HG03139 (cell line): Measurements from ENCODE around the gene CLDND2.

Experiments used
- ATAC-seq: cut with Tn5 transposase; IDR thresholded peaks from one replicate; pipeline ENCODE4 v1.9.1; 2021; ENCODE audit not compliant: unreplicated experiment

The CLDND2 gene

DNA sequence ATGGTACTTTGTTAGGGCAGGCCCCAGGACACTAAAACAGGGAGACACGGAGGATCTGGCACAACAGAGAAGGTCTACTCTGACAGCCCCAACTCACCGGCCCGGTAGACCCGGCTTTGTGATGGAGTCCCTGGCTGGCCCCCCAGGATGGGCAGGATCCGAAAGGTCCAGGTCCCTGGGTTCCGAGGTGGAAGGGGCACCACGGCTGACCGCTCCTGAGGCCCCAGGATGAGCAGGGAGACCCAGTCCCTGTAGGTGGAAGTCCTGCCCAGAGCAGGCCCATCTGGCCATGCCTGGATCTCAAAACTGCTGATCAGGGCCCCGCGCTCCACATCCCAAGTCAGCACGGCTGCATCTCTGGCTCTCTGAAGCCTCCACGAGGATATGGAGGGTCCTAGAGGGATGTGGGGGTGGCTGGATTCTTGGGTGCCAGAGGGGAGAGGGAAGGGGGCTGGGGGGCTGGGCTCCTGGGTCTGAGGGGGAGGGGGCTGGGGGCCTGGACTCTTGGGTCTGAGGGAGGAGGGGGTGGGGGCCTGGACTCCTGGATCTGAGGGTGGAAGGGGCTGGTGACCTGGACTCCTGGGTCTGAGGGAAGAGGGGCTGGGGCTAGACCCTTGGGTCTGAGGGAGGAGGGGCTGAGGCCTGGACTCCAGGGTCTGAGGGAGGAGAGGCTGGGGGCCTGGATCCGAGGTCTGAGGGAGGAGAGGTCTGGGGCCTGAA is 31.5 kb downstream of the CLDND2 start:
- no peak for ATAC-seq

DNA sequence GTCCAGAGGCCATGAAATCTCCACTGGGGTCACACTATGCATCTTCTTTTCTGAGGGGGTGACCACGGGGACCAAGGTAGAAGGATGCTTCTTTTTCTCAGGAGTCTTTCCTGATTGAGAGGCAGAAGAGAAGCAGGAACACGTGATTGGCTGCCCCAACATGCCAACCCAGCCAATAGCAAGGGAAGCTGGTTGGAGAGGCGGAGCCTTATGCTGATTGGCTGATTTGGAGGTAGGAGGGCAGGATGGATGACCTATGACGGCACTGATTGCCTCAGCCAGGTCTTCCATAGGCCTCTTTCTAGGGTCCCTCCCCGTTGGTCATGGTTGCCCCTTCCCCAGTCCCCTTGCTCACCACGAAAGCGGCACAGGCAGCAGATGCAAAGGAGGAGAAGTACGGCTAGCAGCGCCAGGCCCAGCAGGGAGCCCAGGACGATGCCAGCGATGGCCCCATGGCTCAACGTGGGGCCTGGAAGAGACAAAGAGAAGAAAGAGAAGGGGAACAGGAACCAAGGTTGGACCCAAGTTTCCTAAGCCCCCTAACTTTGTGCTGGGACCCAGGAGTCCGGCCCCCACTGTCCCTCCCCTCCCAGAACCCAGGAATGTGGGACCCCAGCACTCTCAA is 34.9 kb downstream of the CLDND2 start:
- no peak for ATAC-seq

DNA sequence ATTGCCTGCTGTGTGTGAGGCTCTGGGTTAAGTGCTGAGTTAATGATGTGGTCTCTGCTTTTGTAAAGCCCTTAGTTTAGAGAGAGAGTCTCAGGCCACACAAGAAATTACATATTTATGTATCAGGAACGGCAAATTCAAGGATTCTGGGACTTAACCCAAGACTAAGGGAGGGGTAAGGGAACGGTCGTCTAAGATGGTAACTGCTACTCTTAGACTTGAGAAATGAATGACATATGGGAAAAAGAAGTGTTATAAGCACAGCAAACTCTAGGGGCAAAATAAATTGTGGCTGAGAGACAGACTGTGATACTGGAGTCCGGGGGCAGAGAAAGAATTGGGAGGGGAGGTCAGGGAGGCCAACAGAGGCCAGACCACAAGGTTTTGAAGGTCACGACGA is 37.1 kb downstream of the CLDND2 start:
- ATAC-seq = no peak

DNA sequence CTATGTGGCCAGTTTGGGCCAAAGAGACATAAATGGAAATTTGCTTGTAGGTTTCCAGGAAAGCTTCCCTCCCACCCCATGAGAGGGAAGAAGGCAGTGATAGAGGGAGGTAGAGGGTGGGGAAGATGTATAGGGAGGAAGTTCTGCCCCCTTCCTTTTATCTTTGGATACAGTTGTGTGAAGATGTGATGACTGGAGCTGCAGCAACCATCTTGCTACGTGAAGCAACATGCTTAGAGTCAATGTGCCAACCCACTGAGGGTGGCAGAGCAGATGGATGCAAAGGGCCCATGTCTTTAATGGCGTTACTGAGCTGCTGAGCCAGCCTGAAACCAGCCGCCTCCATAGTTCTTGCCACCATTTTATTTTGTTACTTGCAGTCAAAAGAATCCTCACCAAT is 37.6 kb downstream of the CLDND2 start:
- ATAC-seq = no peak

DNA sequence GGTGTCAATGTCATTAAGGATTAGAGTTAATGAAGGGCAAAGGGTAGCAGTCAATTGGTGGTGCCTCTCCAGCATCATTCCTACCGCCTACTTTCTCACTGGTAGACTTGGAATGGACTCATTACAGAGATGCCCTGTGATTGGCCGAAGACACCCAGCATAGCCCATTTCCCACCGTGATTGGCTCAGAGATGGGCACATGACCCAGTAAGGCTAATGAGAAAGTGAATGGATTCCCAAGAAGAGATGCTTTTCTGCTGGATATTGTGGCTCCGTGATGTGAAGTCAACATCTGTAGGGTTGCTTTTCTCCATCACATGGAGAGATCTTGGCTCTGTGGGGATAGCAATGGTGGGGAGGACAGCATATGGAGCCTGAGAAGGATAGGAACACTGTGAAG is 38.4 kb downstream of the CLDND2 start:
- no peak for ATAC-seq

DNA sequence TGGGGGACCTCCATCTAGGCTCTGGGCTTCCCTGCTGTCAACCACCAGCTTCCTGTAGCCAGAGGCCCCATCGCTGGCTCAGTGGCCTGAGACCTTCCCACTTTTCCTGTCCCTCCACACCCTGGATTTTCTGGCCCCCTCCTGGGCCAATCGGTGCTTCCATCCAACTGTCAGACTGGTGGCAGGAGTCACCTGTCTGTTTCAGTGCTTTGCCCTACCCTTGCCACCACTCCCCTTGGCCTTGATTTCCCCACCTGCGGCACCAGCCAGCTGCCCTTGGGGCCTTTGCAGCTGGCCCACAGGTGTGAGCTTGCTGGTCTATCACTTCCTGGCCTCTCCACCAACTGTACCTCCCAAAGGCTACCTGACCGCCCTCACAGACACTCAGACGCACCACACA is 39.4 kb downstream of the CLDND2 start:
- ATAC-seq = no peak

DNA sequence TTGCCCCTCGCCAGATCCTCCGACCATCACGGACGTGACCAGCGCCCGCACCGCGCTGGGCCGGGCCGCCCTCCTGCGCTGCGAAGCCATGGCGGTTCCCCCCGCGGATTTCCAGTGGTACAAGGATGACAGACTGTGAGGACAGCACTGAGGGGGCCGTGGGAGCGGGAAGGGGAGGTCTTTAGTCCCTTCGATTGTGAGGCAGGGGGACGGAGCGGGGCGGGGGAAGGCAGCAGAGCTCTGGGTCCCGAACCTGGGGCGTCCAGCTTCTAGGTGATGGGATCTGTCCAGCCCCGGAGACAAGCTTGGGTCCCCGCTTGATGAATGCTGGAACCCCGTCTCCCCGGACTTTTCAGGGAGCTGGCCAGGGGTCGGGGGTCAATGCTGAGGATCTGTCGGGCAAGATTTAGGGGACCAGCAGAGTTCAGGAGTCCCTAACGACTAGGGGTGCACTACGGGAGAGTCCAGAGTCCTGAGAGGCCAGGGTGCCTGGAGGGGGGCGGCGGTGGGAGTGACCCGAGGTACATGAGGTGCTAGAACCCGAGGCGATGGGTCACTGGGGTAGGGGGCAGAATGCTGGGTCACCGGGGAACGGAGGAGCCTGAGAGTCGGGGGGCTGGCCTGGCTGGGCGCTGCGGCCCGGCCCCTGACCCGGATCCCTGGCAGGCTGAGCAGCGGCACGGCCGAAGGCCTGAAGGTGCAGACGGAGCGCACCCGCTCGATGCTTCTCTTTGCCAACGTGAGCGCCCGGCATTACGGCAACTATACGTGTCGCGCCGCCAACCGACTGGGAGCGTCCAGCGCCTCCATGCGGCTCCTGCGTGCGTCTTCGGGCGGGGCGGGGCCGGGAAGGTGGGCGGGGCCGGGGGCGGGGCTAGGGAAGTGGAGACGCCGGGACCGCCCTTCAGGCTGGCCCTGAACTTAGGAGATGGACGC is 41.5 kb downstream of the CLDND2 start:
- no peak for ATAC-seq

DNA sequence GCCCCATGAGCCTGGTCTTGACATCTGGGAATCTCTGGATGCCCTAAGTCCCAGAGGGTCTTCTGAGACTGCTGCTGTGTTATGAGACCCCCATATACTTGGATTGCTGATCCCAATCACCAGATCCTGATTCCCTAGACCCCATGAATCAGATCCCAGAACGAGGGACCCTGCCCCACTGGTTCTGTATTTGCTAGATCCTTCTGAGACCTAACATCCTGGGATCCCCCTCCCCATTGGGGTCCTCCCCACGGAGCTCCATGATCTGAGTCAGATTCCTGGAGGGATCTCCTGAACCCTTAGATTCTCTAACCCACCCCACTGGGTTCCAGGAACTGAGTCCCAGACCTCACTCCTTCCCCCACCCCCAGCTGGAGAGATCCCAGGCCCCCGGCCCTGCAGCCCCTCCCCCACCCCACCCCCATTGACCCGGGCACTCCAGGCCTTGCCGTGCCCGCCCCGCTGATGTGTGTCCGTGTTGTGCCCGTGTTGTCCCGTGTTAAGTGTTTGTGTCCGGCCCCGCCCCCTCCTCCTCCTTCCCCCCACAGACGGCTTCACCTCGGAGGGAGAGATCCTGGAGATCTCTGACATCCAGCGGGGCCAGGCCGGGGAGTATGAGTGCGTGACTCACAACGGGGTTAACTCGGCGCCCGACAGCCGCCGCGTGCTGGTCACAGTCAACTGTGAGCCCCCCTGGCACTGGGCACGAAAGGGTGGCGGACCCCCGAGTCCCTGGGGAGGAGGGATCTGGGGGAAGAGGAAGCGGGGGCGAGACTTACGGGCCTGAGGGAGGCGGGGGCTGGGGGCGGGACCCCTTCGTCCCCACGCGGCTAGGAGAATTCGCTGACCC is 42.4 kb downstream of the CLDND2 start:
- ATAC-seq = no peak

DNA sequence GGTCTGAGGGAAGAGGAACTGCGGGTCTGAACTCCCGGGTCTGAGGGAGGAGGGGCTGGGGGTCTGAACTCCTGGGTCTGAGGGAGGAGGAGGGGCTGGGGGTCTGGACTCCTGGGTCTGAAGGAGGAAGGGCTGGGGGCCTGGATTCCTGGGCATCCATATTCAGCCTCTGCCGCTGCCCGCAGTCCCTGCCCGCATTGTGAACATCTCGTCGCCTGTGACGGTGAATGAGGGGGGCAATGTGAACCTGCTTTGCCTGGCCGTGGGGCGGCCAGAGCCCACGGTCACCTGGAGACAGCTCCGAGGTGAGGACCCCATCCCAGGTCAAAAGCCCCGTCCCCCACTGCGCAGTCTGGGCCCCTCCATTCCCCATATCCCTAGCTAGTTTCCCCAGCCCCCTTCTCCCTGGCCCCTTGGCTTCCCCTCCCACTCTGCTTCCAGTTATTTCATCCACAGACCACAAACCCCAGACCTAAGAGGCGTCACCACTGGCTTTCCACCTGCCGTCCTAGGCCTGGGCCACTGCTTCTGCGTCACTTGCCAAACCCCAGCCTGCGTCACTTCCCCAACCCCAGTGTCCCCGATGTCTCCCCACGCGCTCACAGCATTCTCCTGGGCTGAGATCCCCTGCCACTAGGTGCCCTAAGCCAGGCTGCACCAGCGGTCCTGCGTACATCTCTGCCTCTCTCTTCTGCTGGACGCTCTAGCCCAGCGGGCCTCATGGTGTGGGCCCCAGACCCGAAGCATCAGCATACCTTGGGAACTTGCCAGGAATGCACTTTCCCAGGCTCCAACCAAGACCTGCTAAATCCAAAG is 43.4 kb downstream of the CLDND2 start:
- no peak for ATAC-seq

DNA sequence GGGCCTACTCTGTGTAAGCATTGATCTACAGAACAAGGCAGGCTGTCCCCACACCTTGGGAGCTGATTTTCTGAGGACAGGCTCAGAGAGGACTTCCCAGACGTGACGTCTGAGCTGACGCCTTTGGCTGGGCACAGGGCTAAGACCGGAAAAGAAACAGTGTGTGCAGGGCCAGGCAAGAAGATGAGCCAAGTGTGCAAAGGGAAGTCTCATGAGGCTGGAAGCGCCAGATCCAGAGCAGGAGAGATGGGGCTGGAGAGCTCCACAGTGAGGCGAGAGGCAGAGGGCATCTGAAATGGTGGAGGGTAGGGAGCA is 44.7 kb downstream of the CLDND2 start:
- no peak for ATAC-seq

DNA sequence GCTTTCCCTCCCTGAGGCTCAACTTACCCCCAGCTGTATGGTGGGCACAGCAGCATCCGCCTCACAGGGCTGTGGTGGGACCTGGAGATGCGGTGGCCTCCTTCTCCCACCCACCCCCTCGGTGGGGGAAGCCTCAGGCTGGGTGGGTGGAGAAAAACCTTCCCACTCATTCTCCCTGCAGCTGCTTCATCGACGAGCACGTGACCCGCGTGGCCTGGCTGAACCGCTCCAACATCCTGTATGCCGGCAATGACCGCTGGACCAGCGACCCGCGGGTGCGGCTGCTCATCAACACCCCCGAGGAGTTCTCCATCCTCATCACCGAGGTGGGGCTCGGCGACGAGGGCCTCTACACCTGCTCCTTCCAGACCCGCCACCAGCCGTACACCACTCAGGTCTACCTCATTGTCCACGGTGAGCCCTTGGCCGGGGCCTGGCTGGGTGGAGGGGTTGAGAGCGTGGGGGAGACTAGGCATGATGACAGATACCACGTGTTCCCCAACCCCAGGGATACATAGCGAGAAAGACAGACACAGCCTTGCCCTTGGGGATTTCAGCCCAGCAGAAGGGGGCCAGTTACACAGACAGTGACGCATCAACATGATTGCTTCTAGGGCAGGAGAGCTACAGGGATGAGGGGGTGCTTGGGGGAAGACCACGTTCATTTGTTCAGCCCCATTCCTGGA is 45.2 kb downstream of the CLDND2 start:
- ATAC-seq = no peak

DNA sequence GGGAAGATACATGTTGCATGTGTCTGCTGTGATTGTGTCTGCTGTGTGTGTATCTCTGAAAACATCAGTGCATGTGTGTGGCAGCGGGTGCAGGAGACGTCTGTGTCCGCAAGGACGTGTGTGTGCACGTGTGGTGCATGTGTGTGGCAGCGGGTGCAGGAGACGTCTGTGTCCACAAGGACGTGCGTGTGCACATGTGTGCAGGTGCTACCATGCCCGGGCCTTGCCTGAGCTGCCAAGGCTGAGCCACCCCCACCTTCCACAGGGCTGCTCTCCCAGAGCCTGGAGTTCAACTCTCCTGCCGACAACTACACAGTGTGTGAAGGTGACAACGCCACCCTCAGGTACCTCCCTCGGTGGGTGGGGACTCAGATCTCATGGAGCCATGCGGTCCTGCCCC is 47.0 kb downstream of the CLDND2 start:
- ATAC-seq = no peak

DNA sequence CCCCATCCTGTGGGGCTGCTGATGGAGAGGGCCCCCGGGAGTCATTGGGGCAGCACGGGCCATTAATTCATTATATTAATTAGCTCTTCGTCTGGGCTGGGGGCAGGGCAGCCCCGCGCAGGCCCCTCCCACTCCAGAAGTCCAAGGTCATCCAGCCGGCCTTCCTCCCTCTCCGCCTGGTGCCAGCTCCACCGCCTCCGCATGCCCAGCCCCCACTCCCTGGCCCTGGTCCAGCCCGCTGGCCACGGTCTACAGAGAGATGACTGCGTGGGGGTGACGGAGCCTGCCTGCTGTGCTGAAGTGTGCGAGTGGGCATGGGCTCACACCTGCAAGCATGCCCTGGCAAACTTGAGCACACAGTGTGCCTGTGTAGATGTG is 48.5 kb downstream of the CLDND2 start:
- no peak for ATAC-seq

DNA sequence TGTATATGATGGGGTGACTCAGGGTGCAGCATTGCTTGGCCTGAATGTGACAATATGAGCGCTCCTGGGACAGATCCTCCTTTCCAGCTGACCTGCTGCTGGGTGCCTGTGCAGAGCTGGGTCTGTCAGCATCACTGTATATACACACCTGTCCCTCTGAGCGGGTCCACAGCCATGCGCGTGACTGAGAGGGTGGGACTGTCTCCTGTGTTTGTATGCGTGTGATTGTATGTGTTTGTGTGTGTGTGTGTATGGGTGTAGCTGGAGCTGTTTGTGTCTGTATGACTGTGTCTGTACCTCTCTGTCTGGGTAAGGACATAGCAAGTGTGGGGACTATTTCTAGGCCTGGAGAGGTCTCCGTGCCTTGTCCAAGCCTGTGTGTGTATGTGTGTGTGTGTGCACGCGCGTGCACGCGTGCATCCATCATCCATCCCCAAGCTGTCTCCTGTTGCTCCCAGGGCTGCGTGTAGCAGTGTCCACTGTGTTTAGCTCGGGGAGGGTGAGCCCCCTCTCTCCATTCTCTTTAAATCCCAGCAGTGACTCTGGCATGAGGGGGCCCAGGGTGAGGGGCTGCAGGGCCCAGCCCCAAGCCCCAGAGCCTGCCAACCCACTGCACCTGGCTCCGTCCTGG is 49.0 kb downstream of the CLDND2 start:
- ATAC-seq = no peak

DNA sequence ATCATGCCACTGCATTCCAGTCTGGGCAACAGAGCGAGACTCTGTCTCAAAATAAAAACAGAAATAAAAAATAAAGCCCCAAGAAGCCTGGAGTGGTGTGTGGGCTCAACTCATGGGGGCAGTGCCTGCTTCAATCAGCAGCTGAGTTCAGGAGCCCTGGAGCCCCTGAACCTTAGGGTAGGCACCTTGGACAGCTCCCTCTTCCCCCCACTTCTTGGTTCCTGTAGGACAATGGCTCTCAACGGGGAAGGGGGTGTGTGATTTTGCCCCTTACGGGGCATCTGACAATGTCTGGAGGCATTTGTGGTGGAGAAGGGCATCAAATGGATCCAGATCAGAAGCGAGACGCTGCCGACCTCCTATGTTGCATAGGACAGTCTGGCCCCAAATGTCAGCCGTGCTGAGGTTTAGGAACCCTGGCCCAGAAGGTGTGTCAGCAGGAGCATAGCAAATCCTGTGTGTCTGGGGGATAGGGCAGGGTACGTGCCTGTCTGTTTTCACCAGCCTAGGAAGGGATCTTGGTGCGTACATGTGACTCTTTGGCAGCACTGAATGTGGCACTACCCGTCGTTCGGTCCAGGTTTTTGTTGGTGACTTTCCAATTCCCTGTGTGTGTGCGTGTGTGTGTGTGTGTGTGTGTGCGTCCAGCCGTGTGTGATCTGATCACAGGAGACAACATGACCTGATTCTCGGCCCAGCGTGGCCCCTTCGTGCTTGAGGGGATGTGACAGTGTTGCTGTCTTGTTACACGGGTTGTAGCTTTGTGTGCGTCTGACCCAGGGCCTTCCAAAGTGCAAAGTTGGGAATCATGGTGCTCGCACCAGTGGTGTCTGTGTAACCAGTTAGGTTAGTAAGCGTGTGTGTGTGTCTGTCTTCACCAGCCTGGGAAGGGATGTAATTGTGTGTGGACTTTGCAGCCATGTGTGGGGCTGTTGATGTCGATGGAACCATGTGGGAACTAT is 49.8 kb downstream of the CLDND2 start:
- ATAC-seq = no peak

DNA sequence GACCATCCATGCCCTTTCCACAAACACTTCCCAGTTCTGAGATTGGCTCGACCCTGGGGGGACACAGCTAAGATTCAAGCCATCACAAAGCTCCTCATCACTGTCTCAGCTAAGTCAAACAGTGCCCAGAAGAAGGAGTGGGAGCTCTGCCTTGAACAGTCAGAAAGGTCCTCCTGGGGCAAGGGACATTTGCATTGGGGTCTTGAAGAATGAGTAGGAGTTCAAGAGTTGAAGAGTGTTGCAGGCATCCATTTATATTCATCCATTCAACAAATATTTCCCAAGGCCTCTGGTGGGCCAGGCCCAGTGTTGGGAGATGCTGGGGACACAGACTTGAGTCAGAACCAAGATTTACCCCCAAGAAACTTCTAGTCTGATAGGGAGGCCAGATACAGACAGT is 50.8 kb downstream of the CLDND2 start:
- no peak for ATAC-seq

DNA sequence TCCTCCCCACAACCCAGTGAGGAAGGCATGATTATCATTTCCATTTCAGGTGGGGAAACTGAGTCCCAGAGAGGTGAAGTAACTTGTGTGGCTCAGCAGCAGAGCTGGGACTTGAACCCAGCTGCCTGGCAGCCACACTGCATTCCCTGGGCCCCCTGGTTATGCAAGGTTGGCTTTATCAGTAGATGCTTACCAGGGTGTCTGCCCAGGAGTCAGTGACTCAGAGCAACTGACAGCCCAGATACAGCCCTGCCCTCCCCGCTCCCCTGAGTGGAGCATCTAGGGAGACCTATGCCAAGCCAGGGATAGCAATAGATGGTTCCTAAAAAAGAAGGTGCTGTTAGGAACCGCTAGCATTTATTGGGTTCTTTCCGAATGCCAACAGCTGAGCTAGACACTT is 51.4 kb downstream of the CLDND2 start:
- ATAC-seq = no peak
